AG04450 (cell line): Measurements from ENCODE around the gene CAPN1. TPM values are rescaled to one million over a fixed set of nuclear protein-coding genes. Genes with fewer than 3 reads are reported as not detected.
A peak's percentile ranks its signal among the peaks of the same experiment; 100 is the strongest.

Experiments
- CTCF ChIA-PET: fragments of 300-600, 350-600 bp; formaldehyde crosslinking; extraction: SDS; loops from one replicate; lab custom pipeline; 2022; ENCODE audit warnings: antibody characterized with exemption, inconsistent platforms; lab: Charles Lee
- POLR2A ChIA-PET: fragments of 350-600 bp; formaldehyde crosslinking; extraction: SDS; loops from one replicate; lab custom pipeline; 2021; ENCODE audit warnings: antibody characterized with exemption, inconsistent platforms; lab: Yijun Ruan, JAX
- DNase-seq: peaks from one replicate; pipeline ENCODE4 v3.0.0-alpha.2; 2011; ENCODE audit warnings: low read depth, low spot score
- H3K27ac ChIP-seq: one replicate; pipeline ENCODE4 v1.5.1; 2012; ENCODE audit warnings: low read depth, low read length, control low read depth
- H3K27me3 ChIP-seq: one replicate; pipeline ENCODE4 v1.6.0; 2012; ENCODE audit warnings: low read length; ENCODE audit not compliant: control insufficient read depth, insufficient read depth
- H3K4me3 ChIP-seq: 2 replicates; pipeline ENCODE4 v1.5.1; 2011; ENCODE audit warnings: mild to moderate bottlenecking, low read depth, low read length, control low read depth
- H3K9me3 ChIP-seq: 2 replicates; pipeline ENCODE4 v1.5.1; 2012; ENCODE audit warnings: low read length; ENCODE audit not compliant: control insufficient read depth, insufficient read depth
- CTCF ChIP-seq: IDR thresholded peaks from 2 replicates; pipeline ENCODE4 v1.5.1; 2011; ENCODE audit warnings: low read depth, low read length, control low read depth, inconsistent platforms
- polyA plus RNA-seq: library from polyadenylated mRNA; depleted of rRNA; stranded (reverse); fragments of >200 nt; gene quantifications from 2 replicates; pipeline ENCODE4 v1.2.3, GENCODE V29; 2011; rRNA removed
- small RNA-seq: library from RNA; depleted of rRNA; stranded (forward); fragments of <200 nt; gene quantifications from one replicate; pipeline ENCODE3, GENCODE V24; 2012; ENCODE audit warnings: low read depth; ENCODE audit not compliant: insufficient read length

CAPN1 gene
- polyA plus RNA-seq, 1 experiment = 84.1 TPM

DNA sequence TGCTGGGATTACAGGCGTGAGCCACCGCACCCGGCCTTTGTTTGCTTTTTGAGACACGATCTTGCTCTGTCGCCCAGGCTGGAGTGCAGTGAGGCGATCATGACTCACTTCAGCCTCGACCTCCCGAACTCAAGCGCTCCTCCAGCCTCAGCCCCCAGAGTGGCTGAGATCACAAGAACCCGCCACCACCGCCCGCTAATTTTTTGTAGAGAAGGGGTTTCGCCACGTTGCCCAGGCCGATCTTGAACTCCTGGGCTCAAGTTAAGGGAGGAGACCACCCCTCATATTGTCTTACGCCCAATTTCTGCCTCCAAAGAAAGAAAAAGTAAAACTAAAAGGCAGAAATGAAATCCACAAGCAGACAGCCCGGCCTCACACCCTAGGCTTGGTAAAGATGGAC, 78.6 kb downstream of the CAPN1 start:
- H3K27me3 ChIP-seq = no peaks in the 10 kb centered on the region
- no peak overlapping the region for H3K4me3 ChIP-seq
- ChIA-PET CTCF (interaction anchor here (0.7 to 0.8 kb wide), 2 partner anchors 50 to 76 kb away, joined by 3 to 4 read pairs; no protein-coding TSS in a partner anchor), POLR2A (no interaction called here)
- DNase-seq = no peak
- H3K27ac ChIP-seq = no peak overlapping the region
- TF ChIP-seq CTCF = no peak
- H3K9me3 ChIP-seq = no peaks in the 10 kb centered on the region; the same call in 1 of the 2 replicates

DNA sequence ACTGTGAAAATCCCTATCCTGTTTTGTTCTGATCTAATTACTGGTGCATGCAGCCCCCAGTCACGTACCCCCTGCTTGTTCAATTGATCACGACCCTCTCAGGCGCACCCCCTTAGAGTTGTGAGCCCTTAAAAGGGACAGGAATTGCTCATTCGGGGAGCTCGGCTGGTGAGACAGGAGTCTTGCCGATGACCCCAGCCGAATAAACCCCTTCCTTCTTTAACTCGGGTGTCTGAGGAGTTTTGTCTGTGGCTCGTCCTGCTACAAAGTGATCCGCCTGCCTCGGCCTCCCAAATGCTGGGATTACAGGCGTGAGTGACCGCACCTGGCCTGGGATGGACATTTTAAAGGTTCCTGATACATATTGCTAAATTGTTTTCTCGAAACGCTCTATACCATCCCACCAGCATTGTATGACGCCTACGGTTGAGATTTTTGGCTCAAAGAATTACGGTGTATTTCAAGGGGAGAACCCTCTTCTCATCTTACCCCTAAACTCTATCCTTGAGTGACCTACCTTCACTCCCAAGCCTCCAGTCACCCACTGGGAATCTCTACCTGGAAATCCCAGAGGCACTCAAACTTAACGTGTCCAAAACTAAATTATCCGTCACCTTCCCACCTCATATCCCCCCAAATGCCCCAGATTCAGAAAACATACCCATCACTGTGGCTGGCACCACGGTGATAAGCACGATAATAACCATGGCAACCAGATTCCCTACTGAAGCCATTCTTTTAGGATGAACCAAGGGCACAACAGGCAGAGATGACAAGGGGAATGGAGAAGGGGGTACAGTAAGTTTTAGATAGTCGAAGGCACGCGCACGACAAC, 79.2 kb downstream of the CAPN1 start:
- CTCF ChIA-PET = interaction anchor here (0.6 to 2.5 kb wide), 6 partner anchors 10 to 70 kb away, joined by 3 to 22 read pairs (median 6); no protein-coding TSS in a partner anchor
- peak overlapping the region; percentile 82 for H3K27ac ChIP-seq
- no peaks in the 10 kb centered on the region; the same call in 1 of the 2 replicates for H3K9me3 ChIP-seq
- TF ChIP-seq CTCF = no peak
- peak overlapping the region; percentile 83 for H3K4me3 ChIP-seq
- POLR2A ChIA-PET = interaction anchor here (0.6 to 1.7 kb wide), 10 partner anchors 10 to 354 kb away, joined by 3 to 13 read pairs (median 4); partner anchors contain the start of genes CAPN1, DPF2, MALAT1 and PCNX3
- H3K27me3 ChIP-seq = no peaks in the 10 kb centered on the region
- DNase-seq = no peak

Small RNAs within 50 kb of the gene (small RNA-seq; reads per million reads assigned to genes)
- gene HIGD1AP10 (not detected), gene PDCL2P2 (not detected), gene RNU2-23P (not detected)

Other genes with a start within 250 kb of the CAPN1 start
- gene GPHA2, start 246.0 kb upstream of the CAPN1 start, polyA plus RNA-seq = not detected in 2 replicates
- gene MAJIN, start 209.8 kb upstream of the CAPN1 start, polyA plus RNA-seq = not detected in 2 replicates
- 1.5 and 2.1 TPM in 2 replicates for gene BATF2, start 185.0 kb upstream of the CAPN1 start, polyA plus RNA-seq
- 60.7 and 76.5 TPM in 2 replicates for gene ARL2, start 167.8 kb upstream of the CAPN1 start, polyA plus RNA-seq
- gene SNX15, start 154.5 kb upstream of the CAPN1 start, polyA plus RNA-seq = 8.0 and 10.5 TPM in 2 replicates
- 4.5 and 5.3 TPM in 2 replicates for gene SAC3D1, start 140.7 kb upstream of the CAPN1 start, polyA plus RNA-seq
- gene NAALADL1, start 123.4 kb upstream of the CAPN1 start, polyA plus RNA-seq = 9.4 and 12.0 TPM in 2 replicates
- gene CDCA5, start 97.9 kb upstream of the CAPN1 start, polyA plus RNA-seq = 4.2 and 5.2 TPM in 2 replicates
- gene ZFPL1, start 97.7 kb upstream of the CAPN1 start, polyA plus RNA-seq = 30.9 and 39.1 TPM in 2 replicates
- gene VPS51, start 85.7 kb upstream of the CAPN1 start, polyA plus RNA-seq = 38.9 and 74.1 TPM in 2 replicates
- 10.3 and 15.1 TPM in 2 replicates for gene TM7SF2, start 70.1 kb upstream of the CAPN1 start, polyA plus RNA-seq
- 3.1 and 3.6 TPM in 2 replicates for gene ZNHIT2, start 64.2 kb upstream of the CAPN1 start, polyA plus RNA-seq
- gene FAU, start 59.8 kb upstream of the CAPN1 start, polyA plus RNA-seq = 426 and 504 TPM in 2 replicates
- gene MRPL49, start 59.6 kb upstream of the CAPN1 start, polyA plus RNA-seq = 54.2 and 55.7 TPM in 2 replicates
- gene SYVN1, start 47.4 kb upstream of the CAPN1 start, polyA plus RNA-seq = 18.7 and 27.7 TPM in 2 replicates
- not detected in 2 replicates for gene SPDYC, start 11.7 kb upstream of the CAPN1 start, polyA plus RNA-seq
- gene POLA2, start 80.0 kb downstream of the CAPN1 start, polyA plus RNA-seq = 10.4 and 14.1 TPM in 2 replicates
- gene CDC42EP2, start 132.9 kb downstream of the CAPN1 start, polyA plus RNA-seq = 14.3 and 21.1 TPM in 2 replicates
- gene DPF2, start 151.9 kb downstream of the CAPN1 start, polyA plus RNA-seq = 43.7 and 52.0 TPM in 2 replicates
- 0.07 and 0.11 TPM in 2 replicates for gene TIGD3, start 172.8 kb downstream of the CAPN1 start, polyA plus RNA-seq
- 0.76 and 1.4 TPM in 2 replicates for gene SLC25A45, start 200.7 kb downstream of the CAPN1 start, polyA plus RNA-seq
- 10.7 and 14.1 TPM in 2 replicates for gene FRMD8, start 204.7 kb downstream of the CAPN1 start, polyA plus RNA-seq
- gene NEAT1, start 240.9 kb downstream of the CAPN1 start, polyA plus RNA-seq = 72.3 and 83.3 TPM in 2 replicates